WTC11 (cell line): ENCODE results near the gene ARL10. TPM values are rescaled to one million over a fixed set of nuclear protein-coding genes. Genes with fewer than 3 reads are reported as not detected.

Source experiments
- ATAC-seq: fragments of 200-7000 bp; cut with Tn5 transposase; 2 replicates; pipeline ENCODE4 v1.10.0; 2021; ENCODE audit warnings: mild to moderate bottlenecking, moderate library complexity
- CTCF ChIA-PET: fragments of 300-600 bp; sonication (Branson Sonifier 250); formaldehyde crosslinking; loops from one replicate; lab custom pipeline; 2021; ENCODE audit warnings: antibody characterized with exemption; lab: Charles Lee
- POLR2A ChIA-PET: fragments of 350-600 bp; sonication (Branson Sonifier 250); formaldehyde crosslinking; loops from one replicate; lab custom pipeline; 2021; ENCODE audit warnings: antibody characterized with exemption; lab: Charles Lee
- DNase-seq: peaks from one replicate; pipeline ENCODE4 v3.0.0; 2021; ENCODE audit warnings: low spot score
- H3K27ac Mint-ChIP-seq: 2 replicates; pipeline ENCODE4 v1.8.0; 2021; ENCODE audit warnings: mixed read lengths
- H3K27me3 Mint-ChIP-seq: 2 replicates; pipeline ENCODE4 v1.8.0; 2021; ENCODE audit warnings: low read depth, mild to moderate bottlenecking, moderate library complexity, mixed read lengths
- H3K36me3 Mint-ChIP-seq: 2 replicates; pipeline ENCODE4 v1.8.0; 2021; ENCODE audit warnings: mixed read lengths
- H3K4me1 Mint-ChIP-seq: 2 replicates; pipeline ENCODE4 v1.8.0; 2022; ENCODE audit warnings: mixed read lengths
- H3K4me3 Mint-ChIP-seq: 2 replicates; pipeline ENCODE4 v1.8.0; 2021; ENCODE audit warnings: mild to moderate bottlenecking, moderate library complexity, mixed read lengths
- H3K9me3 Mint-ChIP-seq: 2 replicates; pipeline ENCODE4 v1.8.0; 2021; ENCODE audit warnings: mixed read lengths
- ATF3 ChIP-seq: sonication (generic); formaldehyde crosslinking; conservative IDR thresholded peaks from 2 replicates; pipeline ENCODE4 v1.8.1; 2022; ENCODE audit warnings: mild to moderate bottlenecking, missing genetic modification reagents
- CDX4 ChIP-seq: fragments of 250-450 bp; sonication (Bioruptor Pico); IDR thresholded peaks from 2 replicates; pipeline ENCODE4 v1.9.0; 2021; ENCODE audit warnings: moderate library complexity, mild to moderate bottlenecking, inconsistent platforms, borderline replicate concordance
- FOXJ3 ChIP-seq: sonication (generic); formaldehyde crosslinking; IDR thresholded peaks from 2 replicates; pipeline ENCODE4 v1.9.0; 2021; ENCODE audit warnings: missing genetic modification reagents, mild to moderate bottlenecking, borderline replicate concordance
- HMGA2 ChIP-seq: fragments of 250-450 bp; sonication (Bioruptor Pico); IDR thresholded peaks from 2 replicates; pipeline ENCODE4 v1.4.0; 2021; ENCODE audit warnings: mild to moderate bottlenecking, moderate library complexity
- JAZF1 ChIP-seq: fragments of 250-450 bp; sonication (Bioruptor Pico); IDR thresholded peaks from 2 replicates; pipeline ENCODE4 v1.9.0; 2021; ENCODE audit warnings: moderate library complexity, mild to moderate bottlenecking, inconsistent platforms
- KAT7 ChIP-seq: sonication (generic); formaldehyde crosslinking; IDR thresholded peaks from 2 replicates; pipeline ENCODE4 v1.8.1; 2023; ENCODE audit warnings: missing genetic modification reagents, mild to moderate bottlenecking, borderline replicate concordance
- MXD4 ChIP-seq: fragments of 250-450 bp; sonication (Bioruptor Pico); IDR thresholded peaks from 2 replicates; pipeline ENCODE4 v1.8.0; 2021; ENCODE audit warnings: mild to moderate bottlenecking, moderate library complexity, borderline replicate concordance
- NR1H2 ChIP-seq: sonication (generic); formaldehyde crosslinking; IDR thresholded peaks from 2 replicates; pipeline ENCODE4 v1.9.0; 2021; ENCODE audit warnings: mild to moderate bottlenecking, moderate library complexity, missing genetic modification reagents
- RORB ChIP-seq: fragments of 250-450 bp; sonication (Bioruptor Pico); IDR thresholded peaks from 2 replicates; pipeline ENCODE4 v1.9.0; 2021; ENCODE audit warnings: mild to moderate bottlenecking
- SP1 ChIP-seq: sonication (generic); formaldehyde crosslinking; conservative IDR thresholded peaks from 2 replicates; pipeline ENCODE4 v1.8.1; 2022; ENCODE audit warnings: missing genetic modification reagents
- STAT6 ChIP-seq: sonication (generic); formaldehyde crosslinking; conservative IDR thresholded peaks from 2 replicates; pipeline ENCODE4 v1.8.1; 2023; ENCODE audit warnings: mild to moderate bottlenecking, low read depth, missing genetic modification reagents, moderate library complexity
- TP53 ChIP-seq: sonication (generic); formaldehyde crosslinking; IDR thresholded peaks from 2 replicates; pipeline ENCODE4 v1.8.1; 2023; ENCODE audit warnings: mild to moderate bottlenecking, missing genetic modification reagents
- USF2 ChIP-seq: sonication (generic); formaldehyde crosslinking; IDR thresholded peaks from 2 replicates; pipeline ENCODE4 v1.8.1; 2023; ENCODE audit warnings: mild to moderate bottlenecking, missing genetic modification reagents, moderate library complexity
- ZNF121 ChIP-seq: sonication (generic); formaldehyde crosslinking; IDR thresholded peaks from 2 replicates; pipeline ENCODE4 v1.8.0; 2023; ENCODE audit warnings: missing genetic modification reagents
- ZNF416 ChIP-seq: fragments of 250-450 bp; sonication (Bioruptor Pico); IDR thresholded peaks from 2 replicates; pipeline ENCODE4 v1.9.0; 2021; ENCODE audit warnings: mild to moderate bottlenecking, inconsistent platforms
- total RNA-seq: library from RNA; stranded (reverse); gene quantifications from 3 replicates; pipeline ENCODE4 v1.2.3, GENCODE V29; 2021
- TF ChIP-seq, protein P1 (sequence below): sonication (generic); formaldehyde crosslinking; IDR thresholded peaks from 2 replicates; pipeline ENCODE4 v1.8.1; 2022; ENCODE audit warnings: mild to moderate bottlenecking, missing genetic modification reagents, moderate library complexity, borderline replicate concordance
- TF ChIP-seq, protein P2 (sequence below): sonication (generic); formaldehyde crosslinking; IDR thresholded peaks from 2 replicates; pipeline ENCODE4 v1.8.0; 2023; ENCODE audit warnings: missing genetic modification reagents, mild to moderate bottlenecking, borderline replicate concordance
- TF ChIP-seq, protein P3 (sequence below): fragments of 250-450 bp; sonication (Bioruptor Pico); IDR thresholded peaks from 2 replicates; pipeline ENCODE4 v1.9.0; 2021; ENCODE audit warnings: mild to moderate bottlenecking, borderline replicate concordance

The ARL10 gene
- total RNA-seq, 1 experiment from 2014 or later = 6.8 TPM

DNA sequence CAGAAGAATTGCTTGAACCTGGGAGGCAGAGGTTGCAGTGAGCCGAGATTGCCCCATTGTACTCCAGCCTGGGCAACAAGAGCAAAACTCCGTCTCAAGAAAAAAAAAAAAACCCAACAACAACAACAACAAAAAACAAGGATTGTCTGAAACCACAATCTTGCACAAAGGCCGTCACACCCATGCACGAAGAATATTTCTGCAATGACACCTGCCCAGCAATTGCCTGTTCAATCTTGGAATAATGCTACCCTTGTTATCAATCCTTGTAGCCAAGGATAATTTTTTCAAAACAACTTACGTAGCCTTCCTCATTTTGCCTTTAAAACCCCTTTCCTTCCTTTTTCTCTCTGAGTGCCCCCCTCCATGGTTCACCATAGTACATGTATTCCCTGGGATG is 54.8 kb downstream of the ARL10 start:
- TF ChIP-seq ZNF416 (CRISPR knock-in tag) (no peak), NR1H2 (CRISPR knock-in tag) (no peak), STAT6 (no peak), SP1 (CRISPR knock-in tag) (no peak), RORB (no peak), CDX4 (no peak), FOXJ3 (no peak), MXD4 (CRISPR knock-in tag) (no peak), ZNF121 (CRISPR knock-in tag) (no peak), TP53 (CRISPR knock-in tag) (no peak), KAT7 (CRISPR knock-in tag) (no peak)
- TF ChIP-seq, protein P1, sequence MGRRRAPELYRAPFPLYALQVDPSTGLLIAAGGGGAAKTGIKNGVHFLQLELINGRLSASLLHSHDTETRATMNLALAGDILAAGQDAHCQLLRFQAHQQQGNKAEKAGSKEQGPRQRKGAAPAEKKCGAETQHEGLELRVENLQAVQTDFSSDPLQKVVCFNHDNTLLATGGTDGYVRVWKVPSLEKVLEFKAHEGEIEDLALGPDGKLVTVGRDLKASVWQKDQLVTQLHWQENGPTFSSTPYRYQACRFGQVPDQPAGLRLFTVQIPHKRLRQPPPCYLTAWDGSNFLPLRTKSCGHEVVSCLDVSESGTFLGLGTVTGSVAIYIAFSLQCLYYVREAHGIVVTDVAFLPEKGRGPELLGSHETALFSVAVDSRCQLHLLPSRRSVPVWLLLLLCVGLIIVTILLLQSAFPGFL (CRISPR knock-in tag) = no peak
- TF ChIP-seq, protein P2, sequence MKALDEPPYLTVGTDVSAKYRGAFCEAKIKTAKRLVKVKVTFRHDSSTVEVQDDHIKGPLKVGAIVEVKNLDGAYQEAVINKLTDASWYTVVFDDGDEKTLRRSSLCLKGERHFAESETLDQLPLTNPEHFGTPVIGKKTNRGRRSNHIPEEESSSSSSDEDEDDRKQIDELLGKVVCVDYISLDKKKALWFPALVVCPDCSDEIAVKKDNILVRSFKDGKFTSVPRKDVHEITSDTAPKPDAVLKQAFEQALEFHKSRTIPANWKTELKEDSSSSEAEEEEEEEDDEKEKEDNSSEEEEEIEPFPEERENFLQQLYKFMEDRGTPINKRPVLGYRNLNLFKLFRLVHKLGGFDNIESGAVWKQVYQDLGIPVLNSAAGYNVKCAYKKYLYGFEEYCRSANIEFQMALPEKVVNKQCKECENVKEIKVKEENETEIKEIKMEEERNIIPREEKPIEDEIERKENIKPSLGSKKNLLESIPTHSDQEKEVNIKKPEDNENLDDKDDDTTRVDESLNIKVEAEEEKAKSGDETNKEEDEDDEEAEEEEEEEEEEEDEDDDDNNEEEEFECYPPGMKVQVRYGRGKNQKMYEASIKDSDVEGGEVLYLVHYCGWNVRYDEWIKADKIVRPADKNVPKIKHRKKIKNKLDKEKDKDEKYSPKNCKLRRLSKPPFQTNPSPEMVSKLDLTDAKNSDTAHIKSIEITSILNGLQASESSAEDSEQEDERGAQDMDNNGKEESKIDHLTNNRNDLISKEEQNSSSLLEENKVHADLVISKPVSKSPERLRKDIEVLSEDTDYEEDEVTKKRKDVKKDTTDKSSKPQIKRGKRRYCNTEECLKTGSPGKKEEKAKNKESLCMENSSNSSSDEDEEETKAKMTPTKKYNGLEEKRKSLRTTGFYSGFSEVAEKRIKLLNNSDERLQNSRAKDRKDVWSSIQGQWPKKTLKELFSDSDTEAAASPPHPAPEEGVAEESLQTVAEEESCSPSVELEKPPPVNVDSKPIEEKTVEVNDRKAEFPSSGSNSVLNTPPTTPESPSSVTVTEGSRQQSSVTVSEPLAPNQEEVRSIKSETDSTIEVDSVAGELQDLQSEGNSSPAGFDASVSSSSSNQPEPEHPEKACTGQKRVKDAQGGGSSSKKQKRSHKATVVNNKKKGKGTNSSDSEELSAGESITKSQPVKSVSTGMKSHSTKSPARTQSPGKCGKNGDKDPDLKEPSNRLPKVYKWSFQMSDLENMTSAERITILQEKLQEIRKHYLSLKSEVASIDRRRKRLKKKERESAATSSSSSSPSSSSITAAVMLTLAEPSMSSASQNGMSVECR (CRISPR knock-in tag) = no peak
- no peak for DNase-seq
- peaks cover 51% of the 10 kb centered on the region for H3K9me3 Mint-ChIP-seq
- H3K27me3 Mint-ChIP-seq = peaks cover 52% of the 10 kb centered on the region
- POLR2A ChIA-PET = no interaction called here
- no peak for ATAC-seq
- CTCF ChIA-PET = no interaction called here
- peaks cover 23% of the 10 kb centered on the region for H3K36me3 Mint-ChIP-seq
- no peak overlapping the region for H3K4me3 Mint-ChIP-seq
- H3K4me1 Mint-ChIP-seq = peaks cover 6% of the 10 kb centered on the region; the same call in 1 of the 2 replicates
- H3K27ac Mint-ChIP-seq = no peak overlapping the region

- peaks cover 30% of the 10 kb centered on the region for H3K36me3 Mint-ChIP-seq
- no peak overlapping the region for H3K4me3 Mint-ChIP-seq
- H3K4me1 Mint-ChIP-seq = peaks cover 6% of the 10 kb centered on the region; the same call in 1 of the 2 replicates
- H3K27ac Mint-ChIP-seq = no peak overlapping the region
- H3K27me3 Mint-ChIP-seq = peaks cover 62% of the 10 kb centered on the region
- peaks cover 59% of the 10 kb centered on the region for H3K9me3 Mint-ChIP-seq
- POLR2A ChIA-PET = no interaction called here
- no peak for ATAC-seq
- no peak for DNase-seq
- CTCF ChIA-PET = no interaction called here
- no peak for TF ChIP-seq USF2 (CRISPR knock-in tag)
- TF ChIP-seq JAZF1 = no peak
- TF ChIP-seq ATF3 (CRISPR knock-in tag) = no peak
- TF ChIP-seq, protein P3, sequence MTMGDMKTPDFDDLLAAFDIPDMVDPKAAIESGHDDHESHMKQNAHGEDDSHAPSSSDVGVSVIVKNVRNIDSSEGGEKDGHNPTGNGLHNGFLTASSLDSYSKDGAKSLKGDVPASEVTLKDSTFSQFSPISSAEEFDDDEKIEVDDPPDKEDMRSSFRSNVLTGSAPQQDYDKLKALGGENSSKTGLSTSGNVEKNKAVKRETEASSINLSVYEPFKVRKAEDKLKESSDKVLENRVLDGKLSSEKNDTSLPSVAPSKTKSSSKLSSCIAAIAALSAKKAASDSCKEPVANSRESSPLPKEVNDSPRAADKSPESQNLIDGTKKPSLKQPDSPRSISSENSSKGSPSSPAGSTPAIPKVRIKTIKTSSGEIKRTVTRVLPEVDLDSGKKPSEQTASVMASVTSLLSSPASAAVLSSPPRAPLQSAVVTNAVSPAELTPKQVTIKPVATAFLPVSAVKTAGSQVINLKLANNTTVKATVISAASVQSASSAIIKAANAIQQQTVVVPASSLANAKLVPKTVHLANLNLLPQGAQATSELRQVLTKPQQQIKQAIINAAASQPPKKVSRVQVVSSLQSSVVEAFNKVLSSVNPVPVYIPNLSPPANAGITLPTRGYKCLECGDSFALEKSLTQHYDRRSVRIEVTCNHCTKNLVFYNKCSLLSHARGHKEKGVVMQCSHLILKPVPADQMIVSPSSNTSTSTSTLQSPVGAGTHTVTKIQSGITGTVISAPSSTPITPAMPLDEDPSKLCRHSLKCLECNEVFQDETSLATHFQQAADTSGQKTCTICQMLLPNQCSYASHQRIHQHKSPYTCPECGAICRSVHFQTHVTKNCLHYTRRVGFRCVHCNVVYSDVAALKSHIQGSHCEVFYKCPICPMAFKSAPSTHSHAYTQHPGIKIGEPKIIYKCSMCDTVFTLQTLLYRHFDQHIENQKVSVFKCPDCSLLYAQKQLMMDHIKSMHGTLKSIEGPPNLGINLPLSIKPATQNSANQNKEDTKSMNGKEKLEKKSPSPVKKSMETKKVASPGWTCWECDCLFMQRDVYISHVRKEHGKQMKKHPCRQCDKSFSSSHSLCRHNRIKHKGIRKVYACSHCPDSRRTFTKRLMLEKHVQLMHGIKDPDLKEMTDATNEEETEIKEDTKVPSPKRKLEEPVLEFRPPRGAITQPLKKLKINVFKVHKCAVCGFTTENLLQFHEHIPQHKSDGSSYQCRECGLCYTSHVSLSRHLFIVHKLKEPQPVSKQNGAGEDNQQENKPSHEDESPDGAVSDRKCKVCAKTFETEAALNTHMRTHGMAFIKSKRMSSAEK = no peak
- TF ChIP-seq HMGA2 = no peak
Measured at GRCh38 chr5:176420972-176421544, 55.8 kb downstream of the ARL10 start.
